ENCODE data around the gene FBLN5. TPM values are rescaled to one million over a fixed set of nuclear protein-coding genes. Genes with fewer than 3 reads are reported as not detected.

The FBLN5 gene
- total RNA-seq, 2 experiments from 2014 or later: 1.2 to 1.6 TPM

DNA sequence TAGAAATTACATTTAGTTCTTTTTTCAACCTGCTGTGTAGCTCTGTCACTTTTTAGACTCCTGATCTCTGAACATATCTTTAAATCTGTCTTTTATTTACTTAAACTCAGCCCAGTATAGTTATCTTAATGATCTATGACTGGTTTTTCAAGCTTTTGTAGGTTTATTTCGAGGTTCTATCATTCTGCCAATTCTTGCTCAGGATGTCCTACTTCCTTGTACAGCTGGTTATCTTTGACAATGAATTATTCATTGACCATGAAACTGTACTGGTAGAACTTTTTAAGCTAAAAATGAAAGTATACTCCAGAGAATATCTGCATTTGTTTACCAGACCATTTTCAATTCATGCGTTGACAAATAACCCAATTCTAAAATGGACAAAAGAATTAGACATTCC is 118.0 kb downstream of the FBLN5 start:
- H3K36me3 Mint-ChIP-seq (ENCODE audit: low read depth): peaks cover 2% of the 10 kb centered on the region
- no peak overlapping the region for H3K4me3 Mint-ChIP-seq
- no peak for DNase-seq
- H3K9me3 Mint-ChIP-seq: peaks cover 2% of the 10 kb centered on the region
- H3K4me1 Mint-ChIP-seq (ENCODE audit: low read depth): peaks cover 64% of the 10 kb centered on the region
- intact Hi-C loops (cut with micrococcal nuclease): no loop called here
- no peak overlapping the region for H3K27ac Mint-ChIP-seq
- CTCF ChIA-PET: interaction anchor here (0.9 kb wide), 1 partner anchor 134 kb away, joined by 3 read pairs; no protein-coding TSS in a partner anchor
- no peaks in the 10 kb centered on the region for H3K27me3 Mint-ChIP-seq (ENCODE audit: low read depth)

DNA sequence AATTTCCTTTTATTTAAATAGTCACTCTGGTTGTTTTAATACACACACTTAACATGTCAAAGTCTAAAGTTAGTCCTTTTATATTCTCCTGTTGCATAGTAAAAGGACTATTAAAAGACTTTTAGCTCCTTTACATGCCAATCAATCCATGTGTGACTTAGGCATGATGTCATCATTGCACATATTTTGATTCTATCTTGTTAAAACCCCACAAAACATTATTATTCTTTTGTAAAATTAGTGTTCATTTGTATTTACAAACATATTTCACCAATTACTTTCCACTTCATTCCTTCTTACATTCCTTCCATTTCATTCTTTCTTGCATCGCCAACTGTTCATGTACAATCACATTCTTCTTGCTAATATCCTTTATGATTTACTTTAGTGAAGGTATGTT is 119.7 kb downstream of the FBLN5 start:
- peaks cover 6% of the 10 kb centered on the region for H3K36me3 Mint-ChIP-seq (ENCODE audit: low read depth)
- H3K27me3 Mint-ChIP-seq (ENCODE audit: low read depth): no peaks in the 10 kb centered on the region
- no peak for DNase-seq
- intact Hi-C loops (cut with micrococcal nuclease): no loop called here
- CTCF ChIA-PET: no interaction called here
- no peak overlapping the region for H3K4me3 Mint-ChIP-seq
- H3K9me3 Mint-ChIP-seq: peaks cover 2% of the 10 kb centered on the region
- peaks cover 57% of the 10 kb centered on the region for H3K4me1 Mint-ChIP-seq (ENCODE audit: low read depth)
- H3K27ac Mint-ChIP-seq: no peak overlapping the region

Other genes starting within 250 kb of the FBLN5 start
- gene CATSPERB, start 215.6 kb downstream of the FBLN5 start, total RNA-seq: under 1 TPM; 0.20 to 0.26 TPM
- gene TC2N, start 80.2 kb downstream of the FBLN5 start, total RNA-seq: 10 to 100 TPM; 61.7 to 66.2 TPM
- gene TRIP11, start 92.4 kb upstream of the FBLN5 start, total RNA-seq: 10 to 100 TPM; 22.7 to 26.1 TPM
- gene ATXN3, start 158.9 kb upstream of the FBLN5 start, total RNA-seq: 10 to 100 TPM; 25.0 to 27.1 TPM
- gene NDUFB1, start 174.0 kb upstream of the FBLN5 start, total RNA-seq: 100 to 1,000 TPM; 111 to 114 TPM
- 100 to 1,000 TPM; 103 to 115 TPM for gene CPSF2, start 174.3 kb upstream of the FBLN5 start, total RNA-seq